SK-N-MC (cell line): ENCODE results near the gene MYO5C.

Source experiments
- EZH2 ChIP-seq: fragments of 200-600 bp; sonication (generic); IDR thresholded peaks from one replicate; pipeline ENCODE4 v1.6.1; 2017; ENCODE audit warnings: antibody characterized with exemption
- POLR2AphosphoS5 ChIP-seq: IDR thresholded peaks from 2 replicates; pipeline ENCODE4 v1.6.1; 2012; ENCODE audit warnings: mild to moderate bottlenecking, low read depth, low read length, borderline replicate concordance

GRCh38 chr15:52255008-52255407 is 40.6 kb downstream of the MYO5C start:
- TF ChIP-seq EZH2 (no peak), POLR2AphosphoS5 (no peak)
